ENCODE results near the gene SFTA2.

GRCh38 chr6:30914854-30915590 lies 16.9 kb downstream of the SFTA2 start:
- TF ChIP-seq CTCF (IDR thresholded peaks at IDR 0.05) (no peak), POLR2A (IDR thresholded peaks at IDR 0.05) (no peak), POLR2AphosphoS5 (IDR thresholded peaks at IDR 0.05) (no peak), EP300 (IDR thresholded peaks at IDR 0.05) (no peak)
